Measurements from ENCODE around the gene CERKL. TPM values are rescaled to one million over a fixed set of nuclear protein-coding genes. Genes with fewer than 3 reads are reported as not detected.

CERKL gene
- total and polyA plus RNA-seq, 2 donors (not counting 1 experiment from before 2014, with no cell fraction given), result 0.03 TPM; not detected in 1

DNA sequence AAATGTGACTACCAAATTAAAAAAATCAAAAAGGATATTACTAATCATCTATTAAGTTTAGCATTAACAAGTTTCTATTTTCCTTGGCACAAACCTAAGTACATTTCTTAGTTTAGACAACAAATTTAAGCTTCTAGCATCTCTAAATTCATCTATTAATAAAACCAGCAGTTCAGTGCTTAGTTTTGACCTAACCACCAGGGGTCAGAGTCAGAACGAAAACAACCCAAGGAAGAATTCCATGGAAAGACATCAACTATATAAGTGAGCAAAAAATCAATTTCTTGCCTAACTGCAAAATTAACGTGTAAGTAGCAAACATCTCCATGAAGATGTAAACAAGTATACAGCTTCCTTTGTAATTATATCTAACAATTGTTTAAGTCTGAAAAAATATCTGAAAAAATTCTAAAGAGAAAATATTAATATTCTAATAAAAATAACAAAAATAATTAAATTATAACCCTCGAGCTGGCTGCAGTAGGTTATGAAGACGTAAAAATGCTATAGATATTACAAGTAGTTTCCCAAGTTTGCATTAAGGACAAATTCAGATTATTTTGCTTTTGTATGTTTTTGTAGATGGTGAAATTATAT is 83.7 kb downstream of the CERKL start:
- Mint-ChIP-seq H3K4me1 (no peaks in the 10 kb centered on the region), H3K27me3 (peaks cover 12% of the 10 kb centered on the region), H3K9me3 (ENCODE audit: insufficient read depth) (no peaks in the 10 kb centered on the region), H3K4me3 (no peak overlapping the region), H3K27ac (no peak overlapping the region)
- DNase-seq (no peak), ATAC-seq (ENCODE audit: low read depth) (no peak)
- Histone ChIP-seq H3K36me3 (replicated peaks in 1 of 2; ENCODE audit: control extremely low read depth in 1 of 2, control insufficient read depth in 1 of 2, extremely low read depth in 1 of 2, insufficient read depth in 2 of 2, low read length in 1 of 2) (no peaks in the 10 kb centered on the region), H3K27me3 (replicated peaks in 1 of 4; ENCODE audit: control extremely low read depth in 1 of 4, control insufficient read depth in 3 of 4, insufficient read depth in 4 of 4, low read length in 3 of 4) (peaks cover 0 to 6% (median 2%) of the 10 kb centered on the region in 4 experiments), H3K27ac (ENCODE audit: low read length in 2 of 2) (no peak overlapping the region), H3K4me1 (ENCODE audit: control insufficient read depth in 2 of 2, insufficient read depth in 2 of 2, low read length in 2 of 2) (no peaks in the 10 kb centered on the region), H3K79me2 (ENCODE audit: control insufficient read depth, insufficient read depth, low read length) (no peaks in the 10 kb centered on the region), H3K4me2 (replicated peaks; ENCODE audit: low read depth, low read length, poor library complexity, severe bottlenecking) (no peak overlapping the region), H3K9me3 (ENCODE audit: control extremely low read depth in 1 of 3, control insufficient read depth in 2 of 3, insufficient read depth in 1 of 3, low read length in 2 of 3) (no peaks in the 10 kb centered on the region), H2AFZ (ENCODE audit: insufficient read depth, low read depth, low read length, poor library complexity, severe bottlenecking) (no peak overlapping the region), H3K4me3 (ENCODE audit: control extremely low read depth in 1 of 5, extremely low read depth in 1 of 5, insufficient read depth in 1 of 5, low read depth in 2 of 5, low read length in 4 of 5) (no peak overlapping the region), H3K9ac (ENCODE audit: low read length) (no peak overlapping the region), H4K20me1 (ENCODE audit: control insufficient read depth, insufficient read depth, low read length, poor library complexity, severe bottlenecking) (no peaks in the 10 kb centered on the region)
- ChIA-PET CTCF (interaction anchor here (0.6 to 3.8 kb wide), 3 partner anchors 9 to 1450 kb away, joined by 3 to 23 read pairs (median 5); no protein-coding TSS in a partner anchor), POLR2A (no interaction called here)
- no CpG with 5 or more reads among the region's 4 CpGs for WGBS (ENCODE audit: insufficient coverage)
- TF ChIP-seq EZH2 (IDR thresholded peaks at IDR 0.05; ENCODE audit: borderline replicate concordance, insufficient read depth, low read depth, low read length, poor library complexity, severe bottlenecking) (no peak), CTCF (IDR thresholded peaks at IDR 0.05) (peak; percentile 17)
- intact Hi-C loops (cut with micrococcal nuclease), result loop anchor here (5.0 kb wide), 1 partner anchor 144 kb away; no protein-coding TSS in a partner anchor

All from B cell (primary cell).